H54 (cell line): Measurements from ENCODE around the gene PPP1R14C.
"Not testable (repeated sequence)": the region's sequence is repeated elsewhere in the genome, so short reads cannot be mapped to it uniquely, and the experiment has no call there.

Experiments used
- DNase-seq: peaks from one replicate; pipeline ENCODE4 v3.0.0; 2011; ENCODE audit warnings: low spot score, mixed read lengths; ENCODE audit not compliant: insufficient read length
- FAIRE-seq: peaks from 3 replicates; lab custom pipeline; 2011; peaks lifted over from hg19 to GRCh38; lab: Jason Lieb, UNC
- POLR2A ChIP-seq: IDR thresholded peaks from 2 replicates; pipeline ENCODE4 v1.6.1; 2011; ENCODE audit warnings: low read depth, mild to moderate bottlenecking, low read length

Gene PPP1R14C

DNA sequence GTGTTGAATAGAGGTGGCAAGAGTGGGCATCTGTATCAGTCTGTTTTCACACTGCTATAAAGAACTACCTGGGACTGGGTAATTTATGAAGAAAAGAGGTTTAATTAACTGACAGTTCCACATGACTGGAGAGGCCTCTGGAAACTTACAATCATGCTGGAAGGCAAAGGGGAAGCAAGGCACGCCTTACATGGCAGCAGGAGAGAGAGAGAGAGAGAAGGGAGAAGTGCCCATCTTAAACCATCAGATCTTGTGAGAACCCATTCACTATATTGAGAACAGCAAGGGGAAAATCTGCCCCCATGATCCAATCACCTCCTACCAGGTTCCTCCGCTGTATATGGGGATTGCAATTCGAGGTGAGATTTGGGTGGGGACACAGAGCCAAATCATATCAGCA, 18.6 kb upstream of the PPP1R14C start:
- FAIRE-seq = no peak
- no peak for TF ChIP-seq POLR2A

DNA sequence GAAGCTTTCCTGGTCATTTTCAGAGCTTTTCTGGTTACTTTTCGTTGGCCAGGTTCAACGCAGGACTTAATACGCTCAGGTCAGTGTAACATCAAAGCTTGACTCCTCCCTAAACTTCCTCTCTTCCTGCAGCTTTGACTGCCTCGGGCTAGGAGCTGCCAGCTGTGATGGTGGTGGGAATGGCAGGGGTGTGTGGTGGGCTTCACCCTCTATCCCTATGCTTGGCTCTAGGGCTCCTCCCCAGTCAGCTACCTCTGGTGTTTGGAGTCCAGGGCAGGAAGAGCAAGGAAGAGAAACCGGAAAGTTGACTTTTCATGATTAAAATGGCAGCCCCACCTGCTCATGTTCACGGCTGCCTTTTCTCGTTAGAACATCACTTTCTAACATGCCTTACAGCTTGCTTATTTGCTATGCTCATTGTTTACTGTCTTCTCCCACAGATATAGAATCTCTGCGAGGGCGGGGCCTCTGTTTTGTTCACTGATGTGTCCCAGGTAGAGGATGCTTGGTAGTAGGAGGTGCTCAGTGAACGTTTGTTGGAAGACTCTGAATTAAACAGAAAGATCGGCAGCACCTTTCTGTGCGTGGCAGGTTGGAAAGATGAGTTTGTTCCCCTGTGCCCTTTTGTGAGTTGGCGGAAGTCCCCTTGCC, 16.1 kb upstream of the PPP1R14C start:
- no peak for TF ChIP-seq POLR2A
- DNase-seq (no peak), FAIRE-seq (no peak)

More for the DNA sequence above, 18.6 kb upstream of the PPP1R14C start:
- DNase-seq = no peak

DNA sequence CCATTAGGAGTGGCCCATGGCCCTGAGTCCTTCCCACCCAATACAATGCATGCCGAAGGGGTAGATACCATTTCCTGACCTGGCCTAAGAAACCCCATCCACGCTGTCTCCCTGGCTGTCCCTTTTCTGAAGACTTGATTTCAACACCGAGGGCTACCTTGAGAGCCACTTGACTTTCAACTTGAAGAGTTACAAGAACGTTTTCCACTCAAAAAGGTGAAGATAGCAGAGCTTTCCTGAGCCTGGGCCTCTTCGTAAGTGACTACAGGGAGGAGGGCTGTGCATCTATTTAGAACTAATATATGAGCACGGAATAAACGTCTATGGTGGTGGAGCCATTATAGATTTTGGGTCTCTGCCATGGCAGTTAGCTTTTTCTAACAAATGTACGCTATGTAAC, 14.4 kb upstream of the PPP1R14C start:
- DNase-seq = no peak
- no peak for FAIRE-seq
- no peak for TF ChIP-seq POLR2A

DNA sequence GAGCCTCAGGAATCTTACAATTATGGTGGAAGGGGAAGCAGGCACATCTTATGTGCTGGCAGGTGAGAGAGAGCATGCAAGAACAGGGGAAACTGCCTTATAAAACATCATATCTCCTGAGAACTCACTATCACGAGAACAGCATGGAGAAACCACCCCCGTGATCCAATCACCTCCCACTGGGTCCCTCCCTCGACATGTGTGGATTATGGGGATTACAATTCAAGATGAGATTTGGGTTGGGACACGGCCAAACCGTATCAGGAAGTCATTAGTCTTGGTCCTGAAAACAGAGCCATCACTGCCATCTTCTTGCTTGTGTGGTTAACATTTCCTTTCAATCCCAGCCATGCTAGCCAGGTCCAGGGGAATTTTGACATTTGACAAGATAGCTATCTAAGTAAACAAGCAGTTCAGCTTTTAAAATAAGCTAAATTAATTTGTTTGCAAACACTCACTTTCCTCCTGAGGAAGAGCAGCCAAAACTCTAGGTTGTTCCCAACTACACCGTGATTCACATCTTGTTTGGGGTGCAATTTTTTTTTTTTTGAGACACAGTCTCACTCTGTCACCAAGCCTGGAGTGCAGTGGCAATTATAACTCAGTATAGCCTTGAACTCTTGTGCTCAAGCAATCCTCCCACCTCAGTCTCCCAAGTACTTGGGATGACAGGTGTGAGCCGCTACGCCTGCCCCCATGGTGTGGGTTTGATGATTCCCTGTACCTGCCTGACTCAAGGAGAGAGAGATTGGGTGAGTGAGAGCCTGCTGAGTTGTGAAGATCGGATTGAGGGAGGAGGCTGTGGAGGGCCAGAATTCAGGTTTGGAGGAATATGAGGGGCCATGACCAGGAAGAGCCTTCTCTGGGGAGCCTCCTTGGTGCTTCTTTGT, 13.0 kb upstream of the PPP1R14C start:
- FAIRE-seq = no peak
- DNase-seq = no peak
- TF ChIP-seq POLR2A = no peak

DNA sequence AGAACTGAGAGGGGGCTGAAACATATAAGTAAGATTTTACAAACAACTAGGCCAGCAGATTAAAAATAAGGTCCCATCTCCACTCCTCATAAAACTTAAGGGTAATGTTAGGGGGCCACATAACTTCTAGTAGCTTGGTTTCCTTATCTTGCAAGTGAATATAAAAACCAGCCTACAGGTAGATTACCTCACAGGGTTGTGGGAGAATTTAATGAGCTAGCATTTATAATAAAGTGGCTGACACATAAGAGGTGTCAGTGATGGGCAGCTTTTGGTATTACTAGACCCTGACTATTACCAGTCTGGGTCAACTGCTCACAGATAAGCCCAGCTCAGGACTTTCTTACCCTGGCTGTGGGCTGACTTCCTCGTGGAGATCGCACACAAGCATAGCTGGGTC, 9.2 kb upstream of the PPP1R14C start:
- no peak for DNase-seq
- no peak for FAIRE-seq
- no peak for TF ChIP-seq POLR2A

DNA sequence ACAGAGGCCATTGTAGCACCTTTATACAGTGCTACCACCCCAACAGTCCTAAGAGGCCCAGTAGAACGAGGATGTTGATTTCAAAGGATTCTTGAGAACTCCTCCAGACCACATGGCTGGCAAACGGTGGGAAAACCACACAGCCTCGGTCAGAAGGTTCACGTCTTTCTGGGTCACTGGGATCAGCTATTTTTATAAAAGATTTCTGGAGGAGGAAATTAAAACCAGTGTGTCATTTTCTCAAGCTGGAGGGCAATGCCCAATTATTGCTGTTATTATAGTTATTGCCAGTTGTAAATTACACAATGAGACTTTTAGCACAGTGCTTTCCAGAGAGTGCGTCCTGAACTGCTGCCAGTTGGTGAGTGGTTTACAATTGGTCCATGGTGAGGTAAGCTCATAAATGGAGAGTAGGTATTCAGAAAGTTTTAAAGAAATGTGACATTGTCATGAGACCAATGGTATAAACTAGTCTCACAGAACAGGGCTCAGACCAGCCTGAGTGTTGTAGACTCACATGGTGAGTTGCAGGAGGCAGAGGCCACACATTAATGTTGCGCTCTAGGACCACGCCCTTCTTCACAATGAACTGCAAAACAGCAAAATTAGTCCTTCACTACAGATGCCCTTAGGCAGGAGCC, 8.4 kb upstream of the PPP1R14C start:
- no peak for DNase-seq
- FAIRE-seq = no peak
- TF ChIP-seq POLR2A = no peak

DNA sequence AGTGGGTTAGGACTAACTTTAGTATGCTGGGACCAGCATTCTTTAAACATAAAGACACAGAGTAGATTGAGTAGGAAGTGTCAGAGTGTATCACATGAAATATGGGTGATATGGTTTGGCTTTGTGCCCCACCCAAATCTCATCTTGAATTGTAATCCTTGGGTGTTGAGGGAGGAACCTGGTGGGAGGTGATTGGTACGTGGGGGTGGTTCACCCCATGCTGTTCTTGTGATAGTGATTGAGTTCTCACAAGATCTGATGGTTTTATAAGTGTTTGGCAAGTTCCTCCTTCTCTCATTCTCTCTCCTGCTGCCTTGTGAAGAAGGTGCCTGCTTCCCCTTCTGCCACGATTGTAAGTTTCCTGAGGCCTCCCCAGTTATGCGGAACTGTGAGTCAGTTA, 5.1 kb upstream of the PPP1R14C start:
- not testable (repeated sequence) for DNase-seq, FAIRE-seq

DNA sequence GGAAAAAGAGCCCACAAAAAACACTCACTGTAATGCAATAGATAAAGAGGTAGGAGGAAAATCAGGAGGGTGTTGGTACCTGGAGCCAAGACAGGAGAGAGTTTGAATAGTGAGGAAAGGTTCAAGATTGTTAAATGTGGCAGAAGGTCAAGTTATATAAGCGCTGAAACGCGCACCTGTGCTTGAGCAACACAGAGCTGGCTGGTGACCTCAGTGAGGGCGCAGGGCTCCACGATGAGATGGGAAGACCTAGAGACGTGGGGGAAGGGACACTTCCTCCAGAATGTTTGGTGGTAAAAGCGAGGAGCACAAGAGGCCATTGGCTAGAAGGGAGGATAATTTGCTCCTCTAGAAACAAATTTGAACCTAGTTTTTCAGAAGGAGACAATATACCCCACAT, 4.2 kb upstream of the PPP1R14C start:
- no peak for TF ChIP-seq POLR2A
- DNase-seq (no peak), FAIRE-seq (no peak)

DNA sequence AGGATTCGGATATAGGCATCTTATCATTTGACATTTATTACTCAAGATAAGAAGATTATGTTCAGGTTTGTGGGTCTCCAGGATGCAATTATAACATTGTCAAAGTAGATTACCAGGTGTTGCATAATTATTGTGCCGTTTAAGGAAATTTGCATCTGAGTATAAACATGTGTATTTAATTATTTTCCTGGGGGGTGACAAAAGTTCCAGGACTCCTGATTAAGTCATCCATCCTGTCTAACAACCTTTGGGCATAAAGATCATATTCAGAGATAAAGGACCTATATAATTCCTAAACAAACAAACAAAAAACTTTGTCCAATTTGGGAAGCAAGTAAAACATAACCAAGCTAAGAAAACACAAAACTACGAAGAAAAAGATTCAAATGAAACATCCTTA, 3.3 kb upstream of the PPP1R14C start:
- no peak for TF ChIP-seq POLR2A
- FAIRE-seq (no peak), DNase-seq (no peak)

DNA sequence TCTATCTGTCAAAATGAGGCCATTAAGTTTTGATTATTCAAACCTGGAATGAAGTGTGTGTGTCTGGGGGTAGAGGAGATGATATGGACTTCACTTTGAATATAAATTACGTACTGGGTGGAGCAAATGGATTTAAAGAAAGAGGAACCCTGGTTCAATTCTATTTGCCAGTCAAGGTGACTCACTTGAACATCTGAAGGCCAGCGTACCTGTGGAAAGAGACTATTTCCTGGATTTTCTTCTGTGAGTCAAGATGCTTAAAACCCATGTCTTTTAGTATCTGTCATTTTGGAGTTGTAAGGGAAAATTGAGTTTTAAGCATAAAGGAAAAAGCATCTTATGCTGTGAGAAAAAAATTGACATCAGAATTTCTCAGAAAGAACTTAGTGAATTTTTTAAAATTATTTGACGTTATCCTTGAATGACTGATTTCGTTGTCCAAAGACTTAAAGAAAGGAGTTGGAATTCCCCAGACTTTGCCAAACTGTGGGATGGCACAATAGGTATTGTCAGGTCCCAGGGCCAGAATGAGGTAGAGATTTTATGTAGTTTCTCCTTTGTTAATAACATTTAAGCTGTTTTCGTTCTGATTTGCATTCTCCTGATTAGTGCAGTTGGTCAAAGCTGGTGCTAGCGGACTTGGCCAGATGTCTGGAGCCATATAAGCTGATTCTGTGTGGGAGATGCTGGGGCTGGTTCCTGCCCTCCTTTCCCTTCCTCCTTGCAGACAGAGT, 2.4 kb upstream of the PPP1R14C start:
- TF ChIP-seq POLR2A = no peak
- FAIRE-seq = no peak
- no peak for DNase-seq

DNA sequence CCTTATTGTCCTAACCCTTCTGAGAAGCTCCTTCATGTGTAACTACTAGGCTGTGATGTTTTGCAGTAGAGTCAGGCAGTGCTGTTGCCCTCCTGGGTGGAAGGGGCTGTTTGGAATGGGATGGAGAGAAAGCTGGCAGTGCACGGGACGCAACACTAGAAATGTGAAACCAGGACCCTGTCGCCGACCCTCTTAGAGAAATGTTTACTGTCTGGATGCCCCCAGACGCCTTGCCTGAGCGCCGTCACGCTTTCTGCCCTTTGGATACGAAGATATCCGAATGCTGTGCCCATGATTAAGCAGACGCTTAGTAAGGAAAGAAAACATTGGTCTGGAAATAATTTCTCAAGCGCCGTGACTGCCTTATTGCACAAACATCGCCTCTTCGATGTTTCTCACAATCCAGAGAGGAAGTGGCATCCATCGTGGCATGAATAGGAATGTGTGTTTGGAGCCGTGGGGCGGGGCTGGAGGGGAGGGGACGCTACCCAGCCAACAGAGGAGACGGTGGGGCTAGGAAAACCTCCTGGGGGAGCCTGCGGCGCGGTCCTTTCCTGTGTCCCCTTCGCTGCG, 661 bp upstream of the PPP1R14C start:
- no peak for FAIRE-seq
- TF ChIP-seq POLR2A = no peak
- peak; percentile 24 for DNase-seq

DNA sequence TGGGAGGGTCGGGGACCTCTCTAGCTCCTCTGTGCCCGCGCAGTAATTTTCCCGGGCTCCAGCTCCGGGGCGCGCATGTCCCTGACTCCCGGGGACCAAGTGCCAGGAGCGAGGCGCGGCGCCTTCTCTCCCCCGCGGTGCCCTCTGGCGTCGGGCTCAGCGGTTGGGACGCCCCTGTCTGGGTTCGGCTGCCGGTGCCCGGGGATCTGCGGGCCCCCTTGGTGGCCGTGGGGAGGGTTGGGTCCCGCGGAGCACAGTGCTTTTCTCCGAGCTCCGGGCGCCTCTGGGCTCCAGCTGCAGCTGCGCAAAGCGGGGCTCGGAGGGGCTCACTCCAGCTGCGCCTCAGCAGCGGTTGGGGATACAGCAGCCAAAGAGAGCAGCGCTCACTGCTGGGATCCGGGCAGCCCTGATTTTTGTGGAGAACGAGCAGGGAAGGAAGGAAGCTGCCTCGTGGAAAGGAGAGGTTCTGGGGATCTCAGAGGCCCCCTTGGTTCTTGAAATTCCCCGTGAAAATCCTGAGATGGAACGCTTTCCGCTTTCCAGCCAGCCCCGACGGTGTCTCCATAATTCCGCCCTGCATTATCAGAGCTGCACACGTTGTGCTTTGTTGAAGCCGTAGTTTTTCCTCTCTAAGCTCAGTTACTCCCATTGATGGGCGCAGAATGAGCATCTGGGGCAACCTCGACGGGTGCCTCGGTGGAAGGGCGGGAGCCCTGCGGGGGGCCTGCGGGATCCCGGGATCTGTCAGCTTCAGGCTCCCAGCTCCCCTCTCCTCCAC, 861 bp downstream of the PPP1R14C start:
- DNase-seq (no peak), FAIRE-seq (no peak)
- no peak for TF ChIP-seq POLR2A
